Natural killer cell (primary cell): ENCODE data around the gene TRERF1. TPM values are rescaled to one million over a fixed set of nuclear protein-coding genes. Genes with fewer than 3 reads are reported as not detected.

Source experiments
- ATAC-seq, 3 donors: fragments of 150-1000 bp in 2 of 3; fragments of 200-7000 bp in 1 of 3; cut with Tn5 transposase; 1 replicate in 1 of 3; 2 replicates in 2 of 3; pipeline ENCODE4 v1.10.0; 2021; ENCODE audit warnings: mild to moderate bottlenecking in 2 of 3, moderate library complexity in 2 of 3
- DNase-seq, 2 donors: peaks; one replicate each; pipeline versions ENCODE4 v3.0.0 to v3.0.0-alpha.2; 2013 to 2021; ENCODE audit warnings: mixed read lengths in 1 of 2
- H3K27ac ChIP-seq: one replicate; pipeline ENCODE4 v1.5.1; 2013; ENCODE audit warnings: mild to moderate bottlenecking, low read length
- H3K27me3 ChIP-seq: one replicate; pipeline ENCODE4 v1.6.1; 2013; ENCODE audit warnings: low read length; ENCODE audit not compliant: control insufficient read depth, insufficient read depth
- H3K36me3 ChIP-seq: one replicate; pipeline ENCODE4 v1.6.1; 2013; ENCODE audit warnings: low read length; ENCODE audit not compliant: control insufficient read depth, insufficient read depth
- H3K4me1 ChIP-seq: one replicate; pipeline ENCODE4 v1.6.1; 2013; ENCODE audit warnings: low read length; ENCODE audit not compliant: control insufficient read depth, insufficient read depth
- H3K4me3 ChIP-seq: one replicate; pipeline ENCODE4 v1.5.1; 2013; ENCODE audit warnings: low read length
- H3K9me3 ChIP-seq: one replicate; pipeline ENCODE4 v1.6.1; 2013; ENCODE audit warnings: low read length; ENCODE audit not compliant: control insufficient read depth, insufficient read depth
- H3K27ac Mint-ChIP-seq, 2 donors: one replicate each; pipeline ENCODE4 v1.8.0; 2022; ENCODE audit warnings: mild to moderate bottlenecking in 2 of 2, mixed read lengths in 2 of 2, moderate library complexity in 1 of 2
- H3K27me3 Mint-ChIP-seq, 2 donors: one replicate each; pipeline ENCODE4 v1.8.0; 2022; ENCODE audit warnings: low read depth in 2 of 2, mixed read lengths in 2 of 2
- H3K36me3 Mint-ChIP-seq: one replicate; pipeline ENCODE4 v1.8.0; 2022; ENCODE audit warnings: mixed read lengths
- H3K4me1 Mint-ChIP-seq, 2 donors: one replicate each; pipeline ENCODE4 v1.8.0; 2022; ENCODE audit warnings: mixed read lengths in 2 of 2
- H3K4me3 Mint-ChIP-seq: one replicate; pipeline ENCODE4 v1.8.0; 2022; ENCODE audit warnings: mild to moderate bottlenecking, moderate library complexity, mixed read lengths
- H3K9me3 Mint-ChIP-seq, 2 donors: one replicate each; pipeline ENCODE4 v1.8.0; 2022; ENCODE audit warnings: mixed read lengths in 2 of 2
- WGBS: methylation state at CpG from one replicate; pipeline ENCODE4 v1.1.7; 2013; ENCODE audit warnings: missing lambda C conversion rate; ENCODE audit not compliant: insufficient coverage; 5-methylcytosine and 5-hydroxymethylcytosine counted together
- intact Hi-C: fragments of 100-400 bp; cut with micrococcal nuclease; formaldehyde crosslinking; loops from one replicate; pipeline ENCODE4 v1.14.2; 2022
- total RNA-seq, 4 donors: library from RNA; stranded (reverse); fragments of 120-200 nt in 1 of 4; gene quantifications; one replicate each; pipeline versions ENCODE4 v1.2.3 to v1.2.4, GENCODE V29; 2013 to 2022
- TF ChIP-seq, protein P1 (sequence below): fragments of 200-600 bp; IDR thresholded peaks from one replicate; pipeline ENCODE4 v1.8.0; 2022; ENCODE audit warnings: antibody characterized with exemption

Gene TRERF1
- total RNA-seq, 3 donors from 2014 or later (not counting 1 experiment from before 2014, with no cell fraction given): 34.6 to 42.3 (median 38.6) TPM

DNA sequence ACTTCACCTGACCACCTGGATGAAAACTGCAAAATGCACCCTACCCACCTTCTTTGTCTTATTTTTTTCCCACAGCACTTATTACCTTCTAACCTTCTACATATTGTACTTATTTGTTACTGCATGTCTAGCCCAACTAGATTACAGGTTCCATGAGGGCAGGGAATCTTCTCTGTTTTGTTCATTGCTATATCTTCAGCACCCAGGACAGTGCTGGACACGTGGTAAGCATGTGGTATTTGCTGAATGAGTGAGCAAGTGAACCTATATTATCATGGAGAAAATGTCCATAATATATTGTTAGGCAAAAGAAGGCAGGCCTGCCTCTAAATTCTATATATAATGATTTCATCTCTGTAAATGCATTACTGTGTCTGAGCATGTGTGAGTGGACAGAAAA, 107.0 kb downstream of the TRERF1 start:
- Mint-ChIP-seq H3K4me1 (peaks cover 51% of the 10 kb centered on the region in 2 donors), H3K27me3 (no peaks in the 10 kb centered on the region), H3K4me3 (peak overlapping the region; percentile 14), H3K9me3 (no peaks in the 10 kb centered on the region), H3K27ac (no peak overlapping the region), H3K36me3 (no peaks in the 10 kb centered on the region)
- TF ChIP-seq, protein P1, sequence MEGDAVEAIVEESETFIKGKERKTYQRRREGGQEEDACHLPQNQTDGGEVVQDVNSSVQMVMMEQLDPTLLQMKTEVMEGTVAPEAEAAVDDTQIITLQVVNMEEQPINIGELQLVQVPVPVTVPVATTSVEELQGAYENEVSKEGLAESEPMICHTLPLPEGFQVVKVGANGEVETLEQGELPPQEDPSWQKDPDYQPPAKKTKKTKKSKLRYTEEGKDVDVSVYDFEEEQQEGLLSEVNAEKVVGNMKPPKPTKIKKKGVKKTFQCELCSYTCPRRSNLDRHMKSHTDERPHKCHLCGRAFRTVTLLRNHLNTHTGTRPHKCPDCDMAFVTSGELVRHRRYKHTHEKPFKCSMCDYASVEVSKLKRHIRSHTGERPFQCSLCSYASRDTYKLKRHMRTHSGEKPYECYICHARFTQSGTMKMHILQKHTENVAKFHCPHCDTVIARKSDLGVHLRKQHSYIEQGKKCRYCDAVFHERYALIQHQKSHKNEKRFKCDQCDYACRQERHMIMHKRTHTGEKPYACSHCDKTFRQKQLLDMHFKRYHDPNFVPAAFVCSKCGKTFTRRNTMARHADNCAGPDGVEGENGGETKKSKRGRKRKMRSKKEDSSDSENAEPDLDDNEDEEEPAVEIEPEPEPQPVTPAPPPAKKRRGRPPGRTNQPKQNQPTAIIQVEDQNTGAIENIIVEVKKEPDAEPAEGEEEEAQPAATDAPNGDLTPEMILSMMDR: no peak
- no peaks in the 10 kb centered on the region for H3K9me3 ChIP-seq
- H3K4me3 ChIP-seq: no peak overlapping the region
- peaks cover 31% of the 10 kb centered on the region for H3K4me1 ChIP-seq
- intact Hi-C loops: no loop called here
- no peaks in the 10 kb centered on the region for H3K36me3 ChIP-seq
- 90% methylated on average over 1 of the region's 1 CpG for WGBS
- DNase-seq (no peak), ATAC-seq (peak in 1 of 3 donors; percentile 46)
- no peaks in the 10 kb centered on the region for H3K27me3 ChIP-seq
- no peak overlapping the region for H3K27ac ChIP-seq

DNA sequence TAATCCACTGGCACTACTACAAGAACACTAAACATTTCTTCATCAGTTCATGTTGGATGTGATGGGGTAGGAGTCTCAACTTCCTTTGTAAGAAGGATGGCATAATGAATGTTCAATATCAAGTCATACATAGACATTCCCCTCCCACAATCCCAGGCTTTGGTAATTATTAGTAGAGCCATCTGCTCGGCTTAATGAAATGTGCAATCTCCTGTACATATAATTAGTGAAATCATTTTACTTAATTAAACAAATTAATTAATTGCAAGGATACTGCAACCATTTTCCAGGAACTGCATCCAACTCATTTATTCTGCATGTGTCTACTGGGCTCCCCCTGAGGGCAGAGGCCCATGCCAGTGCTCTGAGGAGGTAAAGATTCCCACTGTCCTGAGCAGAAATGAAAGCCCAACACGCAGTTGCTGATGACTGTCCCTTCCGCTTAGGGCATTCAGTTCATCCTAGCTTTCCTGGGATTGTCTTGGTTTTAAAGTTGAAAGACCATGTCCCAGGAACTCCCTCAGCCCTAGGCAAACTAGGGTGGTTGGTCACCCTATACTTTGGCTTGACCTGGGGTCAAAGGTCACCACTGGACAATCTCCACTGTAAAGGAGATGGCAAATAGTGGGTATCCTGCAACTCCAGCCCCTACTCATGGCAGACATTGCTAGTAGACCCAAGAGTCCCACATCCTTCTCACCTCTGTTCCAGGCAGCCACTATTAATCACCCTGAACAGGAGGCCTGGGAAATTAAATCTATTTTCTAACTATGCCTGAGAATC, 109.8 kb downstream of the TRERF1 start:
- Histone ChIP-seq H3K4me3 (no peak overlapping the region), H3K27ac (no peak overlapping the region), H3K4me1 (peaks cover 30% of the 10 kb centered on the region), H3K9me3 (no peaks in the 10 kb centered on the region), H3K27me3 (no peaks in the 10 kb centered on the region), H3K36me3 (no peaks in the 10 kb centered on the region)
- TF ChIP-seq, protein P1: no peak
- Mint-ChIP-seq H3K27me3 (no peaks in the 10 kb centered on the region), H3K4me3 (no peak overlapping the region), H3K27ac (no peak overlapping the region), H3K36me3 (no peaks in the 10 kb centered on the region), H3K4me1 (peaks cover 54 to 64% of the 10 kb centered on the region in 2 donors), H3K9me3 (no peaks in the 10 kb centered on the region)
- intact Hi-C loops: no loop called here
- DNase-seq (no peak), ATAC-seq (no peak)
- 100% methylated on average over 2 of the region's 3 CpGs for WGBS

DNA sequence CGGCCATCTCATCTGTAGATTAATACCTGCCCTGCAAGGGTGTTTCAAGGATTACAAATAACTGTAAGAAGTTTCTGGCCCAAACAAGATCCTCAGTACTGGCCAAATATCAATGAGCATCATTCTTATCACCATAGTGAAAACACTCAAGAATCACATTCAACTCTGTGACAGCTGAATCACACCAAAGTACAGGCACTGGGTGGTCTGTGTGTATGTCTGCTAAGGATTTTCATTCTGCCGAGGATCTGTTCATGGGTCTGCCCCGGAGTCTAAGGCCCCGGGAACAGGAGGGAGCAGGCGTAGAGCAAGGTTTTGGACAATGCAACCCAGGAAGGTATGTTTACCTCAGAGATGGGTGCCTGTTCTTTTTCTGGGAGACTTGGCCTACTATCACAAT, 110.5 kb downstream of the TRERF1 start:
- TF ChIP-seq, protein P1: no peak
- H3K4me3 Mint-ChIP-seq: no peak overlapping the region
- H3K36me3 ChIP-seq: no peaks in the 10 kb centered on the region
- WGBS: 98% methylated on average over 5 of the region's 5 CpGs
- H3K27me3 Mint-ChIP-seq: no peaks in the 10 kb centered on the region
- H3K9me3 ChIP-seq: no peaks in the 10 kb centered on the region
- no peaks in the 10 kb centered on the region for H3K27me3 ChIP-seq
- H3K9me3 Mint-ChIP-seq: no peaks in the 10 kb centered on the region
- H3K4me3 ChIP-seq: no peak overlapping the region
- ATAC-seq (no peak), DNase-seq (no peak)
- intact Hi-C loops: no loop called here
- no peak overlapping the region for H3K27ac ChIP-seq
- H3K27ac Mint-ChIP-seq: no peak overlapping the region
- peaks cover 23% of the 10 kb centered on the region for H3K4me1 ChIP-seq
- H3K4me1 Mint-ChIP-seq: peaks cover 48 to 64% of the 10 kb centered on the region in 2 donors
- H3K36me3 Mint-ChIP-seq: no peaks in the 10 kb centered on the region

DNA sequence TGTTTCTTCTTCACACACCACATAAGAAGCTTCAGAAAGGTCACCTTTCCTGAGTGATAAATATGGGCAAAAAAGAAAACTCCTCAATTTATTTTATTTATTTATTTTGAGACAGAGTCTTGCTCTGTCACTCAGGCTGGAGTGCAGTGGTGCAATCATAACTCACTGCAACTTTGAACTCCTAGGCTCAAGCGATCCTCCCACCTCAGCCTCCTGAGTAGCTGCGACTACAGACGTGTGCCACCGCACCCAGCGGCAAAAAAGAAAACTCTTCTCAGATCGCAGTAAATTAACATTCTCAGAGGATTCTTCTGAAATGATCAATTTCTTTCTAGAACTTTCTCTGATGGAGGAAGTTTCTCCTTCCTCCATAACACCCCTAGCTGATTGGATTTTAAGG, 111.2 kb downstream of the TRERF1 start:
- Histone ChIP-seq H3K4me3 (no peak overlapping the region), H3K27me3 (no peaks in the 10 kb centered on the region), H3K4me1 (peaks cover 15% of the 10 kb centered on the region), H3K36me3 (no peaks in the 10 kb centered on the region), H3K27ac (no peak overlapping the region), H3K9me3 (no peaks in the 10 kb centered on the region)
- H3K27ac Mint-ChIP-seq: no peak overlapping the region
- no peak for DNase-seq
- peaks cover 41 to 64% of the 10 kb centered on the region in 2 donors for H3K4me1 Mint-ChIP-seq
- TF ChIP-seq, protein P1: no peak
- 72% methylated on average over 5 of the region's 6 CpGs for WGBS
- no peaks in the 10 kb centered on the region for H3K9me3 Mint-ChIP-seq
- no peak for ATAC-seq
- H3K36me3 Mint-ChIP-seq: no peaks in the 10 kb centered on the region
- intact Hi-C loops: no loop called here
- no peaks in the 10 kb centered on the region for H3K27me3 Mint-ChIP-seq
- no peak overlapping the region for H3K4me3 Mint-ChIP-seq
